HG02852 (cell line): ENCODE results near the gene TARDBP.
"Not testable (repeated sequence)": the region's sequence is repeated elsewhere in the genome, so short reads cannot be mapped to it uniquely, and the experiment has no call there.

ENCODE experiments used
- ATAC-seq: cut with Tn5 transposase; IDR thresholded peaks from one replicate; pipeline ENCODE4 v1.9.1; 2021; ENCODE audit warnings: mild to moderate bottlenecking, moderate library complexity; ENCODE audit not compliant: unreplicated experiment

TARDBP gene

GRCh38 chr1:11042065-11042464 is 29.6 kb downstream of the TARDBP start:
- ATAC-seq: no peak

GRCh38 chr1:11042995-11043874 is 30.8 kb downstream of the TARDBP start:
- no peak for ATAC-seq

- no peak for ATAC-seq
Measured at GRCh38 chr1:11044086-11044848, 31.8 kb downstream of the TARDBP start.

- ATAC-seq: no peak
Measured at GRCh38 chr1:11044849-11045427, 32.5 kb downstream of the TARDBP start.

GRCh38 chr1:11045428-11046269 is 33.2 kb downstream of the TARDBP start:
- no peak for ATAC-seq

GRCh38 chr1:11046270-11046566 is 33.8 kb downstream of the TARDBP start:
- no peak for ATAC-seq

- ATAC-seq: no peak
Measured at GRCh38 chr1:11046625-11047365, 34.3 kb downstream of the TARDBP start, which contains the start of gene MASP2. TSS of gene MASP2 (minus strand) at chr1:11047239. CDS start at chr1:11047207, 32 bp downstream.

GRCh38 chr1:11051121-11051520 is 38.7 kb downstream of the TARDBP start:
- ATAC-seq: not testable (repeated sequence)

- ATAC-seq: no peak
Measured at GRCh38 chr1:11051781-11052511, 39.5 kb downstream of the TARDBP start.

GRCh38 chr1:11052839-11053757 is 40.6 kb downstream of the TARDBP start:
- ATAC-seq: no peak

GRCh38 chr1:11053758-11054137 is 41.3 kb downstream of the TARDBP start:
- no peak for ATAC-seq

GRCh38 chr1:11054181-11054580 is 41.7 kb downstream of the TARDBP start:
- no peak for ATAC-seq

- no peak for ATAC-seq
Measured at GRCh38 chr1:11054666-11055065, 42.2 kb downstream of the TARDBP start.

GRCh38 chr1:11055676-11056075 is 43.2 kb downstream of the TARDBP start:
- no peak for ATAC-seq

- no peak for ATAC-seq
Measured at GRCh38 chr1:11056504-11056903, 44.0 kb downstream of the TARDBP start.

GRCh38 chr1:11057477-11057876 is 45.0 kb downstream of the TARDBP start:
- no peak for ATAC-seq

- ATAC-seq: no peak
Measured at GRCh38 chr1:11058026-11058425, 45.6 kb downstream of the TARDBP start.

GRCh38 chr1:11058595-11059154 is 46.2 kb downstream of the TARDBP start:
- ATAC-seq: no peak
